Activated T-cell treated with anti-CD3 and anti-CD28 coated beads, Interleukin-2, amount 50 U/mL, for 72 hours (primary cell): ENCODE measurements around the gene NPFFR2. TPM values are rescaled to one million over a fixed set of nuclear protein-coding genes. Genes with fewer than 3 reads are reported as not detected.
A peak's percentile ranks its signal among the peaks of the same experiment; 100 is the strongest.
"Not testable (repeated sequence)": the region's sequence is repeated elsewhere in the genome, so short reads cannot be mapped to it uniquely, and the experiment has no call there.

Experiments
- ATAC-seq, 2 donors: fragments of 150-1000 bp; cut with Tn5 transposase; replicated peaks in 1 of 2; 2 replicates each; pipeline ENCODE4 v1.10.0; 2021; ENCODE audit warnings: moderate library complexity in 2 of 2, mild to moderate bottlenecking in 1 of 2
- DNase-seq, 2 donors: peaks; one replicate each; pipeline ENCODE4 v3.0.0; 2021 to 2022; ENCODE audit warnings: mixed read lengths in 1 of 2
- H3K27ac Mint-ChIP-seq: one replicate; pipeline ENCODE4 v1.8.0; 2022; ENCODE audit warnings: mild to moderate bottlenecking, moderate library complexity, mixed read lengths
- H3K27me3 Mint-ChIP-seq: one replicate; pipeline ENCODE4 v1.8.0; 2022; ENCODE audit warnings: low read depth, mixed read lengths
- H3K36me3 Mint-ChIP-seq, 2 donors: one replicate each; pipeline ENCODE4 v1.8.0; 2022; ENCODE audit warnings: mixed read lengths in 2 of 2, mild to moderate bottlenecking in 1 of 2; ENCODE audit not compliant: insufficient read depth in 2 of 2
- H3K4me1 Mint-ChIP-seq: one replicate; pipeline ENCODE4 v1.8.0; 2022; ENCODE audit warnings: low read depth, mixed read lengths
- H3K4me3 Mint-ChIP-seq, 2 donors: one replicate each; pipeline ENCODE4 v1.8.0; 2022; ENCODE audit warnings: mild to moderate bottlenecking in 2 of 2, mixed read lengths in 2 of 2, moderate library complexity in 2 of 2
- H3K9me3 Mint-ChIP-seq, 2 donors: one replicate each; pipeline ENCODE4 v1.8.0; 2022; ENCODE audit warnings: mixed read lengths in 2 of 2
- total RNA-seq, 2 donors: library from RNA; stranded (reverse); gene quantifications; one replicate each; pipeline ENCODE4 v1.2.3, GENCODE V29; 2022

The NPFFR2 gene
- total RNA-seq, 2 donors from 2014 or later, result not detected

- no peaks in the 10 kb centered on the region for H3K4me1 Mint-ChIP-seq
- H3K4me3 Mint-ChIP-seq, result no peak overlapping the region
- H3K36me3 Mint-ChIP-seq, result no peaks in the 10 kb centered on the region
- no peaks in the 10 kb centered on the region for H3K9me3 Mint-ChIP-seq
- H3K27me3 Mint-ChIP-seq, result no peaks in the 10 kb centered on the region
- DNase-seq (no peak), ATAC-seq (no peak)
- no peak overlapping the region for H3K27ac Mint-ChIP-seq
Observed at GRCh38 chr4:72076562-72076961, 44.8 kb downstream of the NPFFR2 start.

- H3K27ac Mint-ChIP-seq, result no peak overlapping the region
- no peak overlapping the region for H3K4me3 Mint-ChIP-seq
- H3K4me1 Mint-ChIP-seq, result no peaks in the 10 kb centered on the region
- DNase-seq (no peak), ATAC-seq (no peak)
- no peaks in the 10 kb centered on the region for H3K27me3 Mint-ChIP-seq
- H3K9me3 Mint-ChIP-seq, result no peaks in the 10 kb centered on the region
- H3K36me3 Mint-ChIP-seq, result no peaks in the 10 kb centered on the region
Observed at GRCh38 chr4:72077346-72077745, 45.5 kb downstream of the NPFFR2 start.

GRCh38 chr4:72084587-72085011, 52.8 kb downstream of the NPFFR2 start:
- DNase-seq, result no peak
- H3K36me3 Mint-ChIP-seq, result no peaks in the 10 kb centered on the region
- no peak for ATAC-seq
- H3K4me3 Mint-ChIP-seq, result no peak overlapping the region
- no peaks in the 10 kb centered on the region for H3K9me3 Mint-ChIP-seq
- H3K4me1 Mint-ChIP-seq, result no peaks in the 10 kb centered on the region
- H3K27me3 Mint-ChIP-seq, result no peaks in the 10 kb centered on the region
- no peak overlapping the region for H3K27ac Mint-ChIP-seq

- ATAC-seq, H3K27me3 Mint-ChIP-seq, H3K4me3 Mint-ChIP-seq, H3K27ac Mint-ChIP-seq, H3K9me3 Mint-ChIP-seq, H3K4me1 Mint-ChIP-seq, DNase-seq, H3K36me3 Mint-ChIP-seq: not testable (repeated sequence)
Observed at GRCh38 chr4:72090606-72091005, 58.8 kb downstream of the NPFFR2 start.

- Mint-ChIP-seq H3K36me3 (no peaks in the 10 kb centered on the region), H3K4me1 (no peaks in the 10 kb centered on the region), H3K4me3 (no peak overlapping the region), H3K27me3 (no peaks in the 10 kb centered on the region), H3K9me3 (peaks cover 2% of the 10 kb centered on the region in 2 donors), H3K27ac (no peak overlapping the region)
- no peak for ATAC-seq
- no peak for DNase-seq
Observed at GRCh38 chr4:72094059-72094797, 62.4 kb downstream of the NPFFR2 start.

GRCh38 chr4:72107456-72107855, 75.7 kb downstream of the NPFFR2 start:
- peaks cover 23% of the 10 kb centered on the region for H3K27me3 Mint-ChIP-seq
- H3K9me3 Mint-ChIP-seq, result peaks cover 3 to 6% of the 10 kb centered on the region in 2 donors
- H3K36me3 Mint-ChIP-seq, result peaks cover 2 to 3% of the 10 kb centered on the region in 2 donors
- ATAC-seq (no peak), DNase-seq (no peak)
- H3K27ac Mint-ChIP-seq, result no peak overlapping the region
- peaks cover 11% of the 10 kb centered on the region for H3K4me1 Mint-ChIP-seq
- H3K4me3 Mint-ChIP-seq, result no peak overlapping the region

- peaks cover 25% of the 10 kb centered on the region for H3K27me3 Mint-ChIP-seq
- H3K4me1 Mint-ChIP-seq, result peaks cover 22% of the 10 kb centered on the region
- H3K27ac Mint-ChIP-seq, result no peak overlapping the region
- H3K4me3 Mint-ChIP-seq, result no peak overlapping the region
- ATAC-seq (no peak), DNase-seq (no peak)
- peaks cover 4 to 9% of the 10 kb centered on the region in 2 donors for H3K9me3 Mint-ChIP-seq
- peaks cover 3 to 4% of the 10 kb centered on the region in 2 donors for H3K36me3 Mint-ChIP-seq
Observed at GRCh38 chr4:72109364-72109763, 77.6 kb downstream of the NPFFR2 start.

GRCh38 chr4:72109959-72110497, 78.2 kb downstream of the NPFFR2 start:
- H3K27ac Mint-ChIP-seq, result no peak overlapping the region
- peaks cover 22% of the 10 kb centered on the region for H3K4me1 Mint-ChIP-seq
- DNase-seq (no peak), ATAC-seq (peak in 1 of 2 donors; percentile 39)
- H3K36me3 Mint-ChIP-seq, result peaks cover 3 to 4% of the 10 kb centered on the region in 2 donors
- no peak overlapping the region for H3K4me3 Mint-ChIP-seq
- peaks cover 4 to 9% of the 10 kb centered on the region in 2 donors for H3K9me3 Mint-ChIP-seq
- peaks cover 25% of the 10 kb centered on the region for H3K27me3 Mint-ChIP-seq

GRCh38 chr4:72110886-72111285, 79.1 kb downstream of the NPFFR2 start:
- H3K36me3 Mint-ChIP-seq, result peaks cover 3 to 4% of the 10 kb centered on the region in 2 donors
- ATAC-seq (no peak), DNase-seq (no peak)
- H3K4me3 Mint-ChIP-seq, result no peak overlapping the region
- peaks cover 4 to 9% of the 10 kb centered on the region in 2 donors for H3K9me3 Mint-ChIP-seq
- H3K27me3 Mint-ChIP-seq, result peaks cover 25% of the 10 kb centered on the region
- H3K4me1 Mint-ChIP-seq, result peaks cover 22% of the 10 kb centered on the region
- H3K27ac Mint-ChIP-seq, result no peak overlapping the region

GRCh38 chr4:72111863-72112262, 80.1 kb downstream of the NPFFR2 start:
- no peak for DNase-seq
- H3K4me1 Mint-ChIP-seq, result peaks cover 22% of the 10 kb centered on the region
- no peak overlapping the region for H3K4me3 Mint-ChIP-seq
- peaks cover 4 to 9% of the 10 kb centered on the region in 2 donors for H3K9me3 Mint-ChIP-seq
- H3K36me3 Mint-ChIP-seq, result peaks cover 3 to 4% of the 10 kb centered on the region in 2 donors
- peaks cover 27% of the 10 kb centered on the region for H3K27me3 Mint-ChIP-seq
- H3K27ac Mint-ChIP-seq, result no peak overlapping the region
- ATAC-seq, result no peak

- H3K9me3 Mint-ChIP-seq, result peaks cover 4 to 9% of the 10 kb centered on the region in 2 donors
- peak; percentile 41 to 56 for DNase-seq
- no peak overlapping the region for H3K4me3 Mint-ChIP-seq
- peak; percentile 93 to 97 for ATAC-seq
- peaks cover 22% of the 10 kb centered on the region for H3K4me1 Mint-ChIP-seq
- peaks cover 35% of the 10 kb centered on the region for H3K27me3 Mint-ChIP-seq
- peaks cover 3 to 4% of the 10 kb centered on the region in 2 donors for H3K36me3 Mint-ChIP-seq
- H3K27ac Mint-ChIP-seq, result peak overlapping the region; percentile 18
Observed at GRCh38 chr4:72112514-72113156, 80.8 kb downstream of the NPFFR2 start.

- no peak for ATAC-seq
- H3K27ac Mint-ChIP-seq, result no peak overlapping the region
- H3K9me3 Mint-ChIP-seq, result no peaks in the 10 kb centered on the region
- H3K36me3 Mint-ChIP-seq, result no peaks in the 10 kb centered on the region
- H3K4me3 Mint-ChIP-seq, result no peak overlapping the region
- H3K27me3 Mint-ChIP-seq, result peaks cover 12% of the 10 kb centered on the region
- peaks cover 5% of the 10 kb centered on the region for H3K4me1 Mint-ChIP-seq
- no peak for DNase-seq
Observed at GRCh38 chr4:72118017-72118416, 86.2 kb downstream of the NPFFR2 start.

- no peak overlapping the region for H3K27ac Mint-ChIP-seq
- no peak overlapping the region for H3K4me3 Mint-ChIP-seq
- H3K36me3 Mint-ChIP-seq, result no peaks in the 10 kb centered on the region
- H3K4me1 Mint-ChIP-seq, result no peaks in the 10 kb centered on the region
- no peak for DNase-seq
- ATAC-seq, result no peak
- peaks cover 12% of the 10 kb centered on the region for H3K27me3 Mint-ChIP-seq
- H3K9me3 Mint-ChIP-seq, result no peaks in the 10 kb centered on the region
Observed at GRCh38 chr4:72119946-72120345, 88.1 kb downstream of the NPFFR2 start.
